Lower leg skin (tissue), 3 donors: Measurements from ENCODE around the gene FAM217A.

Source experiments
- POLR2A ChIP-seq, 2 donors: fragments of 450-650 bp; IDR thresholded peaks; one replicate each; pipeline ENCODE4 v1.6.1; 2016 to 2017; ENCODE audit warnings: antibody characterized with exemption in 2 of 2, mild to moderate bottlenecking in 1 of 2, moderate library complexity in 1 of 2
- TF ChIP-seq, protein P1 (sequence below), 3 donors: fragments of 450-650 bp; IDR thresholded peaks; one replicate each; pipeline ENCODE4 v1.5.1; 2016; ENCODE audit warnings: antibody characterized with exemption in 3 of 3, mild to moderate bottlenecking in 3 of 3, moderate library complexity in 2 of 3

DNA sequence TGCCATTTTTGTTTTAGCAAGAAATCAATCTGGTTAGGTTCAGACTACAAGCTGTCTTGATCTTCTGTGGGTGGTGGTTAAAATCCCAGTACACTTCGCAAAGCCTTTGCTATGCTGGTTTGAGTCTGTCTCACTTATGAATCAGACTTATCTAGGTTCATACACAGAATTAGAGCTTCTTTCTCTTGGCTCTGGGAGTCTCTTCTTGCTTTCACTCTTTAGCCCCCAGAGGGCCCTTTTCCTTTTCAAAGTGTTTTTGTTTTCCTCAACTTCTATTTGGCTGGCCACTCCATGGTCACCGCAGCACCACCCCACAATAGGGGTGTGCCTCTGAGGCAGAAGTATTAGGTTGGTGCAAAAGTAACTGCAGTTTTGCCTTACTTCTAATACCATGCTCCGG, 35.2 kb upstream of the FAM217A start:
- TF ChIP-seq, protein P1, sequence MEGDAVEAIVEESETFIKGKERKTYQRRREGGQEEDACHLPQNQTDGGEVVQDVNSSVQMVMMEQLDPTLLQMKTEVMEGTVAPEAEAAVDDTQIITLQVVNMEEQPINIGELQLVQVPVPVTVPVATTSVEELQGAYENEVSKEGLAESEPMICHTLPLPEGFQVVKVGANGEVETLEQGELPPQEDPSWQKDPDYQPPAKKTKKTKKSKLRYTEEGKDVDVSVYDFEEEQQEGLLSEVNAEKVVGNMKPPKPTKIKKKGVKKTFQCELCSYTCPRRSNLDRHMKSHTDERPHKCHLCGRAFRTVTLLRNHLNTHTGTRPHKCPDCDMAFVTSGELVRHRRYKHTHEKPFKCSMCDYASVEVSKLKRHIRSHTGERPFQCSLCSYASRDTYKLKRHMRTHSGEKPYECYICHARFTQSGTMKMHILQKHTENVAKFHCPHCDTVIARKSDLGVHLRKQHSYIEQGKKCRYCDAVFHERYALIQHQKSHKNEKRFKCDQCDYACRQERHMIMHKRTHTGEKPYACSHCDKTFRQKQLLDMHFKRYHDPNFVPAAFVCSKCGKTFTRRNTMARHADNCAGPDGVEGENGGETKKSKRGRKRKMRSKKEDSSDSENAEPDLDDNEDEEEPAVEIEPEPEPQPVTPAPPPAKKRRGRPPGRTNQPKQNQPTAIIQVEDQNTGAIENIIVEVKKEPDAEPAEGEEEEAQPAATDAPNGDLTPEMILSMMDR (IDR thresholded peaks at IDR 0.05) = no peak
- no peak for TF ChIP-seq POLR2A (IDR thresholded peaks at IDR 0.05)
